Liver (tissue), 3 donors: ENCODE results near the gene SMAP1.

ENCODE experiments used
- CTCF ChIP-seq: fragments of 150-350 bp; IDR thresholded peaks from 2 replicates; pipeline ENCODE4 v1.5.1; 2017; ENCODE audit warnings: improper control_type of control experiment, low read depth, low read length; ENCODE audit not compliant: missing input control
- EGR1 ChIP-seq, 2 donors: IDR thresholded peaks; 2 replicates each; pipeline ENCODE4 v1.6.1; 2016 to 2018; ENCODE audit warnings: antibody characterized with exemption in 2 of 2, low read depth in 2 of 2
- FOXA1 ChIP-seq: IDR thresholded peaks from 2 replicates; pipeline ENCODE4 v1.6.1; 2016; ENCODE audit warnings: antibody characterized with exemption
- GABPA ChIP-seq, 2 donors: IDR thresholded peaks in 1 of 2; conservative IDR thresholded peaks in 1 of 2; 2 replicates each; pipeline ENCODE4 v1.6.1; 2016; ENCODE audit warnings: antibody characterized with exemption in 2 of 2, mild to moderate bottlenecking in 1 of 2, moderate library complexity in 1 of 2
- HNF4G ChIP-seq: IDR thresholded peaks from 2 replicates; pipeline ENCODE4 v1.6.1; 2016; ENCODE audit warnings: antibody characterized with exemption
- JUND ChIP-seq, 2 donors: IDR thresholded peaks; 2 replicates each; pipeline ENCODE4 v1.6.1; 2016; ENCODE audit warnings: antibody characterized with exemption in 2 of 2
- MAX ChIP-seq: IDR thresholded peaks from 2 replicates; pipeline ENCODE4 v1.6.1; 2016; ENCODE audit warnings: antibody characterized with exemption
- NR2F2 ChIP-seq: IDR thresholded peaks from 2 replicates; pipeline ENCODE4 v1.6.1; 2016; ENCODE audit warnings: antibody characterized with exemption
- RAD21 ChIP-seq, 2 donors: IDR thresholded peaks; 2 replicates each; pipeline ENCODE4 v1.6.1; 2016; ENCODE audit warnings: antibody characterized with exemption in 2 of 2, mild to moderate bottlenecking in 2 of 2
- REST ChIP-seq: IDR thresholded peaks from 2 replicates; pipeline ENCODE4 v1.6.1; 2016; ENCODE audit warnings: antibody characterized with exemption, mild to moderate bottlenecking
- RXRA ChIP-seq, 2 donors: IDR thresholded peaks; 2 replicates each; pipeline ENCODE4 v1.6.1; 2017 to 2018; ENCODE audit warnings: antibody characterized with exemption in 2 of 2, mild to moderate bottlenecking in 1 of 2
- SP1 ChIP-seq: IDR thresholded peaks from 2 replicates; pipeline ENCODE4 v1.6.1; 2018; ENCODE audit warnings: antibody characterized with exemption, mild to moderate bottlenecking
- TAF1 ChIP-seq: conservative IDR thresholded peaks from 2 replicates; pipeline ENCODE4 v1.6.1; 2016; ENCODE audit warnings: antibody characterized with exemption, mild to moderate bottlenecking
- ZBTB33 ChIP-seq: IDR thresholded peaks from 2 replicates; pipeline ENCODE4 v1.6.1; 2016; ENCODE audit warnings: antibody characterized with exemption
- donor health status: healthy.
- donor health status: healthy.

- TF ChIP-seq CTCF: no peak
- TF ChIP-seq ZBTB33: no peak
- TF ChIP-seq MAX: no peak
- no peak for TF ChIP-seq NR2F2
- TF ChIP-seq RAD21 (IDR thresholded peaks at IDR 0.05): no peak
- no peak for TF ChIP-seq TAF1
- no peak for TF ChIP-seq SP1
- TF ChIP-seq REST: no peak
- no peak for TF ChIP-seq JUND (IDR thresholded peaks at IDR 0.05)
- no peak for TF ChIP-seq GABPA (IDR thresholded peaks at IDR 0.05 in 1 of 2, conservative IDR thresholded peaks at IDR 0.05 in 1 of 2)
- no peak for TF ChIP-seq EGR1 (IDR thresholded peaks at IDR 0.05; ENCODE audit: low read depth in 2 of 2)
- no peak for TF ChIP-seq HNF4G
- TF ChIP-seq FOXA1: no peak
- TF ChIP-seq RXRA (IDR thresholded peaks at IDR 0.05): no peak
Measured at GRCh38 chr6:70667256-70667710, 400 bp upstream of the SMAP1 start.
